CD8-positive, alpha-beta memory T cell (primary cell): ENCODE data around the gene AXL. TPM values are rescaled to one million over a fixed set of nuclear protein-coding genes. Genes with fewer than 3 reads are reported as not detected.

ENCODE experiments used
- CTCF ChIA-PET: fragments of 350-600 bp; sonication (Branson Sonifier 250); formaldehyde crosslinking; loops from one replicate; lab custom pipeline; 2021; ENCODE audit warnings: antibody characterized with exemption; lab: Charles Lee
- POLR2A ChIA-PET: fragments of 350-600 bp; sonication (Branson Sonifier 250); formaldehyde crosslinking; loops from one replicate; lab custom pipeline; 2021; ENCODE audit warnings: antibody characterized with exemption; lab: Charles Lee
- DNase-seq, 5 donors: peaks; one replicate each; pipeline versions ENCODE4 v3.0.0 to v3.0.0-alpha.2; 2020 to 2022; ENCODE audit warnings: mixed read lengths in 1 of 5
- H3K27ac ChIP-seq: one replicate; pipeline ENCODE4 v1.7.0; 2013; ENCODE audit warnings: low read depth, mild to moderate bottlenecking, low read length, moderate library complexity
- H3K27me3 ChIP-seq: 2 replicates; pipeline ENCODE4 v1.7.0; 2013; ENCODE audit warnings: low read length, mild to moderate bottlenecking; ENCODE audit not compliant: insufficient read depth, poor library complexity, severe bottlenecking
- H3K36me3 ChIP-seq: 2 replicates; pipeline ENCODE4 v1.7.0; 2013; ENCODE audit warnings: mild to moderate bottlenecking, low read length, moderate library complexity; ENCODE audit not compliant: insufficient read depth
- H3K4me1 ChIP-seq: 2 replicates; pipeline ENCODE4 v1.7.0; 2013; ENCODE audit warnings: mild to moderate bottlenecking, low read length, moderate library complexity; ENCODE audit not compliant: insufficient read depth
- H3K4me3 ChIP-seq: 2 replicates; pipeline ENCODE4 v1.7.0; 2013; ENCODE audit warnings: mild to moderate bottlenecking, low read length
- H3K9me3 ChIP-seq: 2 replicates; pipeline ENCODE4 v1.7.0; 2013; ENCODE audit warnings: mild to moderate bottlenecking, low read length
- H3K27ac Mint-ChIP-seq, 8 donors: one replicate each; pipeline ENCODE4 v1.8.0; 2020 to 2021; ENCODE audit warnings: mixed read lengths in 8 of 8, mild to moderate bottlenecking in 6 of 8, inconsistent platforms in 3 of 8, moderate library complexity in 3 of 8
- H3K27me3 Mint-ChIP-seq, 2 donors: one replicate each; pipeline ENCODE4 v1.8.0; 2020 to 2021; ENCODE audit warnings: mixed read lengths in 2 of 2, mild to moderate bottlenecking in 1 of 2, moderate library complexity in 1 of 2
- H3K36me3 Mint-ChIP-seq, 3 donors: one replicate each; pipeline ENCODE4 v1.8.0; 2020 to 2021; ENCODE audit warnings: mixed read lengths in 3 of 3, inconsistent platforms in 1 of 3, mild to moderate bottlenecking in 1 of 3
- H3K4me1 Mint-ChIP-seq, 3 donors: one replicate each; pipeline ENCODE4 v1.8.0; 2020 to 2021; ENCODE audit warnings: mixed read lengths in 3 of 3, inconsistent platforms in 1 of 3, mild to moderate bottlenecking in 1 of 3
- H3K4me3 Mint-ChIP-seq, 7 donors: one replicate each; pipeline ENCODE4 v1.8.0; 2020 to 2021; ENCODE audit warnings: mixed read lengths in 7 of 7, mild to moderate bottlenecking in 6 of 7, moderate library complexity in 4 of 7, inconsistent platforms in 2 of 7
- H3K9me3 Mint-ChIP-seq, 5 donors: one replicate each; pipeline ENCODE4 v1.8.0; 2020 to 2022; ENCODE audit warnings: mixed read lengths in 5 of 5, mild to moderate bottlenecking in 3 of 5, moderate library complexity in 2 of 5, inconsistent platforms in 1 of 5
- polyA plus RNA-seq: library from polyadenylated mRNA; unstranded; fragments of 300-500 nt; fragmentation: Illumina TruSeq; gene quantifications from one replicate; pipeline ENCODE4 v1.2.3, GENCODE V29; 2021
- total RNA-seq, 2 experiments: library from RNA; stranded (reverse); gene quantifications; one replicate each; pipeline ENCODE4 v1.2.3, GENCODE V29; 2021

AXL gene
- total and polyA plus RNA-seq, 3 experiments from 2014 or later = 0.09 to 0.43 (median 0.11) TPM

DNA sequence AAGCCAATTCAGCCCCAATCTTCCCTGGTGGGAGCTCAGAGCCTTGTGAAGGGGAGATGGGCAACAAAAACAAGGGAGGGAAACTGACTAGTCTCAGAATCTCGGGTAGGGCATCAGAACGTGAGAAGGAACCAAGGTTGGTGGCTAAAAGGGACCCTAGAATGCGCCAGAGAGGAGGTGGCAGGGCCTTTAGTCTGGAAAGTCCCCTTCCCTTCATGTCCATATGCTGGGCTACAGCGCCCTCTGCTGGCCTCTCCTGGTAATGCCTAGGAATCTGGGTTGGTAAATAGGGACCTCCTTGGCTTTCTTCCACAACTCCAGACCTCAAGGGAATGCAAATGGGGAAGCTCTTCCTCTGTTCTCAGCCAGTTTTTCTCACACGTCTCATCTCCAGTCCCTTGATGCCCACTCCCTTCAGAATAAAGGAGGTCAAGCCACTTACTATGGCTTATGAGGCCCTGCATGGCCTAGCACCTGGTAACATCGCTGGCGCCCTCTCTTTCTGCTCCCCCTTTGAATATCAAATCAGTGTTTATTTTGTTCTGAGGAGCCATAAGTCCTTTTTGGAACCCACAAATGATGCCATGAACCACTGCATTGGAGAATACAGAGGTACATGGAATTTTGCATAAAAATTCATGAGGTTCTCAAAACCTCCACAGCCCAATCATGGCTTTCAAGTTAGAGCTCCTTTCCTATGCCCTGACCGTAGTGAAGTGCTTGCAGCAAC lies 89.6 kb downstream of the AXL start:
- no peaks in the 10 kb centered on the region for H3K27me3 ChIP-seq
- DNase-seq = peak; percentile 86 to 95 (median 90)
- peaks cover 39% of the 10 kb centered on the region for H3K36me3 ChIP-seq
- peak overlapping the region; percentile 93 for H3K4me3 ChIP-seq
- peaks cover 82 to 98% (median 96%) of the 10 kb centered on the region in 3 donors for H3K4me1 Mint-ChIP-seq
- peaks cover 76% of the 10 kb centered on the region for H3K4me1 ChIP-seq
- H3K4me3 Mint-ChIP-seq = peak overlapping the region; percentile 94 to 100 (median 98)
- peaks cover 0 to 8% of the 10 kb centered on the region in 2 donors for H3K27me3 Mint-ChIP-seq
- ChIA-PET POLR2A (interaction anchor here (0.6 to 10.2 kb wide), 7 partner anchors 13 to 104 kb away, joined by 3 to 128 read pairs (median 9); partner anchors contain the start of genes B9D2, HNRNPUL1 and TGFB1), CTCF (interaction anchor here (0.7 to 10.1 kb wide), 25 partner anchors 11 to 645 kb away, joined by 3 to 101 read pairs (median 4); partner anchors contain the start of genes B9D2, HNRNPUL1 and TGFB1)
- H3K36me3 Mint-ChIP-seq = peaks cover 12 to 71% (median 15%) of the 10 kb centered on the region in 3 donors
- H3K9me3 Mint-ChIP-seq = no peaks in the 10 kb centered on the region
- H3K9me3 ChIP-seq = no peaks in the 10 kb centered on the region
- H3K27ac ChIP-seq = peak overlapping the region; percentile 90
- peak overlapping the region; percentile 93 to 100 (median 98) for H3K27ac Mint-ChIP-seq

DNA sequence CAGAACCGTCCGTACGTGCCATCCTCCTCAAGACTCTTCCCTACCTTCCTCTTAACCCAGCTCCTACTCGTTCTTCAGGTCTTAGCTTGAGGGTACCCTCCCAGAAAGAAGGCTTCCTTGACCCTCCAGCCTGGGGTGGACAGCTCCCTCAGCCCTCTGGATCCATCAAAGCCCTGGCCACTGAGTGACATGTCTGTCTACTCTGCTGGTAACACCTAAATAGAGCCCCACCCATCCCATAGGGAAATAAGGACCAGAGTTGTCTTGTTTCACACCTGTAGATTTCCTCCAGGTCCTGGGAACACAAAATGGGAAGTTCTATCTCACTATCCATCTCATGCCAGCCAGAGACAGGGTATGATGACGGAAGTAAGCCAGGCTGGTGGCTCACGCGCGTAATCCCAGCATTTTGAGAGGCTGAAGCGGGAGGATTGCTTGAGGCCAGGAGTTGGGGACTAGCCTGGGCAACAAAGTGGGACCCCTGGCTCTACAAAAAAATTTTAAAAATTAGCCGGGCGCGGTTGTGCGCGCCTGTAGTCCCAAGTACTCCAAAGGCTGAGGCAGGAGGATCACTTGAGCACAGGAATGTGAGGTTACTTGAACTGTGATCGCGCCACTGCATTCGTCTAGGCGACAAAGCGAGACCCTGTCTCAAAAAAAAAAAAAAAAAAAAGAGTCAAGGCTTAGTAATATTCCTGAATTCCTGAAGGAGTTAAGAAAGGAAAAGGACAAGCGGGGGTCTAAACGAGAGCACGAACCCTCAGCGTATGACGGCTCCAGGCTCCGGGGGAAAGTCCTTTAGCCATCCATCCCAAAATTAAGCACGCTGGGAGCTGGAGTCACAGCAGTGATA lies 90.4 kb downstream of the AXL start:
- Mint-ChIP-seq H3K4me3 (peak overlapping the region; percentile 94 to 100 (median 98)), H3K27me3 (peaks cover 0 to 8% of the 10 kb centered on the region in 2 donors), H3K9me3 (no peaks in the 10 kb centered on the region), H3K4me1 (peaks cover 76 to 98% (median 93%) of the 10 kb centered on the region in 3 donors), H3K27ac (peak overlapping the region; percentile 93 to 100 (median 98)), H3K36me3 (peaks cover 8 to 70% (median 11%) of the 10 kb centered on the region in 3 donors)
- Histone ChIP-seq H3K4me3 (peak overlapping the region; percentile 93), H3K27me3 (no peaks in the 10 kb centered on the region), H3K27ac (peak overlapping the region; percentile 90), H3K4me1 (peaks cover 68% of the 10 kb centered on the region), H3K36me3 (peaks cover 33% of the 10 kb centered on the region), H3K9me3 (no peaks in the 10 kb centered on the region)
- POLR2A ChIA-PET = interaction anchor here (0.6 to 10.2 kb wide), 9 partner anchors 14 to 131 kb away, joined by 3 to 128 read pairs (median 8); partner anchors contain the start of genes B9D2, DMAC2, HNRNPUL1 and TGFB1
- DNase-seq = no peak
- CTCF ChIA-PET = interaction anchor here (0.7 to 10.1 kb wide), 18 partner anchors 11 to 646 kb away, joined by 3 to 101 read pairs (median 4); partner anchors contain the start of genes B9D2, HNRNPUL1 and TGFB1

DNA sequence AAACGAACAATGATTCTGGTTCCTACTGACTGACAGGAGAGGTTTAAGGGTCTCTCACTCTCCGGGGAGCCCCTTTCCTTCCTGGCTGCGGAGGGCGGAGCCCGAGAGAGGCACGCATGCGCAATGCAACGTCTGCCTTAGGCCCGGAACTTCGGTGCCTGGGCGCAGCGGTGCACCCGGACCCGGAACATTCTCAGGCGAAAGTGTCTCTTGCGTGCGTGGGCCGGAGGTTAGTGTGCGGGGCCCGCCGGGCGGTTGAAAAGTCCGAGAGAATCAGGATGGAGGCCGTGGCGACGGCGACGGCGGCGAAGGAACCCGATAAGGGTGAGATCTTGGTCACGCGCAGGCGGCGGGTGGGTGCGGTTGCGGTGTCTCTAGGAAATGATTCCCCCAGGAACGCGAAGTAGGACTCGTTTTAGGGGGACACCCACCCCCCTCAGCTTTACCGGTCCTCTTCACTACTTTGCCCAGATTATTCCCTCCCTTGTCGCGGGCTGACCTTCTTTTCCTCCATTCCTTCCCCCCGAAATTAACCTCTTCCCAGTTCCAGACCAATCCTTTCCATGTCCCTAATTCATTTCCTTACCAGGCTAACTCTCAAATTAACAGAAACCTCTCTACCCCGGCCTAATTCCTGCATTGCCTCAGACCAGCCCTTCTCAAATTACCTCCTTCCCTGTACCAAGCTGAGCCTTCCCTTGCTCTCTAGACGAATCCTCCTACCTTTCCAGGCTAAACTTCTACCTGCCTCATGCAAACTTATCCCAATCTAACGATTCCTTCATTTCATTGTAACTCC lies 91.2 kb downstream of the AXL start, which contains the start of gene CCDC97:
Gene CCDC97, plus strand, starts transcription at position 140 of the 799 bp plus-strand sequence. Its CDS starts 139 bp downstream, at position 279.
- peaks cover 68 to 92% (median 87%) of the 10 kb centered on the region in 3 donors for H3K4me1 Mint-ChIP-seq
- CTCF ChIA-PET = interaction anchor here (0.7 to 10.1 kb wide), 9 partner anchors 17 to 647 kb away, joined by 3 to 101 read pairs (median 4); partner anchors contain the start of gene HNRNPUL1
- peaks cover 8 to 65% (median 11%) of the 10 kb centered on the region in 3 donors for H3K36me3 Mint-ChIP-seq

DNA sequence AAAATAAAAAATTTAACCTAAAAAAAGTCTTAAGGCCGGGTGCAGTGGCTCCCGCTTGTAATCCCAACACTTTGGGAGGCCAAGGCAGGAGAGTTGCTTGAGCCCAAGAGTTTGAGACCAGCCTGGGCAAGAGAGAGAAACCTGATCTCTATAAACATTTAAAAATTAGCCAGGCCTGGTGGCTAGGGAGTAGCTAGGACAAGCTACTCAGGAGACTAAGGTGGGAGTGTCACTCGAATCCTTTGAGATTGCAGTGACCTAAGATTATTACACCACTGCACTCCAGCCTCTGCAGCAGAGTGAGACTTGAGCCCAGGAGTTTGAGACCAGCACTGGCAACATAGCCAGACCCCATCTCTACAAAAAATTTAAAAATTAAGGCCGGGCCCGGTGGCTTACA lies 92.0 kb downstream of the AXL start:
- Mint-ChIP-seq H3K27ac (peak overlapping the region in 7 of 8 donors; percentile 95 to 100 (median 98)), H3K4me3 (peak overlapping the region; percentile 34 to 99 (median 97))

More for the DNA sequence above, 91.2 kb downstream of the AXL start, which contains the start of gene CCDC97:
- Histone ChIP-seq H3K27me3 (no peaks in the 10 kb centered on the region), H3K36me3 (peaks cover 24% of the 10 kb centered on the region), H3K4me3 (peak within 1 kb of the TSS; percentile 93), H3K9me3 (no peaks in the 10 kb centered on the region), H3K27ac (peak within 1 kb of the TSS; percentile 90), H3K4me1 (peaks cover 59% of the 10 kb centered on the region)
- POLR2A ChIA-PET = interaction anchor here (0.6 to 10.2 kb wide), 5 partner anchors 42 to 130 kb away, joined by 3 to 128 read pairs (median 8); partner anchors contain the start of genes B9D2, DMAC2, HNRNPUL1 and TGFB1
- Mint-ChIP-seq H3K9me3 (no peaks in the 10 kb centered on the region), H3K27ac (peak within 1 kb of the TSS; percentile 93 to 100 (median 98)), H3K27me3 (peaks cover 0 to 8% of the 10 kb centered on the region in 2 donors), H3K4me3 (peak within 1 kb of the TSS; percentile 94 to 100 (median 98))
- peak; percentile 81 to 94 (median 89) for DNase-seq

More for the DNA sequence above, 92.0 kb downstream of the AXL start:
- ChIA-PET POLR2A (interaction anchor here (10.2 kb wide), 1 partner anchor 47 kb away, joined by 128 read pairs; the partner anchor contains the start of gene HNRNPUL1), CTCF (interaction anchor here (1.0 kb wide), 1 partner anchor 41 kb away, joined by 3 read pairs; no protein-coding TSS in a partner anchor)
- no peaks in the 10 kb centered on the region for H3K9me3 Mint-ChIP-seq
- peaks cover 19% of the 10 kb centered on the region for H3K36me3 ChIP-seq
- H3K4me1 ChIP-seq = peaks cover 51% of the 10 kb centered on the region
- H3K27ac ChIP-seq = peak overlapping the region; percentile 90
- H3K27me3 Mint-ChIP-seq = peaks cover 0 to 8% of the 10 kb centered on the region in 2 donors
- H3K36me3 Mint-ChIP-seq = peaks cover 8 to 61% (median 12%) of the 10 kb centered on the region in 3 donors
- peak overlapping the region; percentile 93 for H3K4me3 ChIP-seq
- H3K4me1 Mint-ChIP-seq = peaks cover 62 to 87% (median 81%) of the 10 kb centered on the region in 3 donors
- H3K9me3 ChIP-seq = no peaks in the 10 kb centered on the region
- H3K27me3 ChIP-seq = no peaks in the 10 kb centered on the region
- no peak for DNase-seq

Other genes with a start within 250 kb of the AXL start
- not detected for gene CYP2B6, start 227.9 kb upstream of the AXL start, total RNA-seq
- not detected for gene CYP2B6, start 227.9 kb upstream of the AXL start, polyA plus RNA-seq
- not detected for gene CYP2A13, start 130.8 kb upstream of the AXL start, total RNA-seq
- gene CYP2A13, start 130.8 kb upstream of the AXL start, polyA plus RNA-seq = not detected
- gene CYP2F1, start 104.8 kb upstream of the AXL start, total RNA-seq = not detected
- gene CYP2F1, start 104.8 kb upstream of the AXL start, polyA plus RNA-seq = not detected
- gene CYP2S1, start 26.0 kb upstream of the AXL start, total RNA-seq = not detected
- gene CYP2S1, start 26.0 kb upstream of the AXL start, polyA plus RNA-seq = not detected
- gene HNRNPUL1, start 45.1 kb downstream of the AXL start, total RNA-seq = 100 to 1,000 TPM; 270 to 279 TPM
- gene HNRNPUL1, start 45.1 kb downstream of the AXL start, polyA plus RNA-seq = 100 TPM
- gene CCDC97, start 90.9 kb downstream of the AXL start, total RNA-seq = 10 to 100 TPM; 31.7 to 32.1 TPM
- gene CCDC97, start 90.9 kb downstream of the AXL start, polyA plus RNA-seq = 29.7 TPM
- gene TGFB1, start 134.7 kb downstream of the AXL start, total RNA-seq = 100 to 1,000 TPM; 152 to 161 TPM
- gene TGFB1, start 134.7 kb downstream of the AXL start, polyA plus RNA-seq = 104 TPM
- gene B9D2, start 144.9 kb downstream of the AXL start, total RNA-seq = 1 to 10 TPM; 8.5 to 9.7 TPM
- 15.4 TPM for gene B9D2, start 144.9 kb downstream of the AXL start, polyA plus RNA-seq
- 1 to 10 TPM; 2.6 to 3.8 TPM for gene TMEM91, start 157.3 kb downstream of the AXL start, total RNA-seq
- 3.7 TPM for gene TMEM91, start 157.3 kb downstream of the AXL start, polyA plus RNA-seq
- 10 to 100 TPM; 48.5 to 52.3 TPM for gene EXOSC5, start 178.1 kb downstream of the AXL start, total RNA-seq
- gene EXOSC5, start 178.1 kb downstream of the AXL start, polyA plus RNA-seq = 49.5 TPM
- 10 to 100 TPM; 18.5 to 23.5 TPM for gene BCKDHA, start 178.6 kb downstream of the AXL start, total RNA-seq
- gene BCKDHA, start 178.6 kb downstream of the AXL start, polyA plus RNA-seq = 52.1 TPM
- under 1 TPM; 0.66 to 0.91 TPM for gene B3GNT8, start 208.2 kb downstream of the AXL start, total RNA-seq
- 11.1 TPM for gene B3GNT8, start 208.2 kb downstream of the AXL start, polyA plus RNA-seq
- 10 to 100 TPM; 74.1 to 76.2 TPM for gene DMAC2, start 220.7 kb downstream of the AXL start, total RNA-seq
- gene DMAC2, start 220.7 kb downstream of the AXL start, polyA plus RNA-seq = 56.8 TPM
- gene ERICH4, start 223.9 kb downstream of the AXL start, total RNA-seq = not detected
- gene ERICH4, start 223.9 kb downstream of the AXL start, polyA plus RNA-seq = not detected